ENCODE measurements around the gene PGBD5. TPM values are rescaled to one million over a fixed set of nuclear protein-coding genes. Genes with fewer than 3 reads are reported as not detected.

Gene PGBD5
- total RNA-seq, 1 experiment from 2014 or later = 37.8 TPM

DNA sequence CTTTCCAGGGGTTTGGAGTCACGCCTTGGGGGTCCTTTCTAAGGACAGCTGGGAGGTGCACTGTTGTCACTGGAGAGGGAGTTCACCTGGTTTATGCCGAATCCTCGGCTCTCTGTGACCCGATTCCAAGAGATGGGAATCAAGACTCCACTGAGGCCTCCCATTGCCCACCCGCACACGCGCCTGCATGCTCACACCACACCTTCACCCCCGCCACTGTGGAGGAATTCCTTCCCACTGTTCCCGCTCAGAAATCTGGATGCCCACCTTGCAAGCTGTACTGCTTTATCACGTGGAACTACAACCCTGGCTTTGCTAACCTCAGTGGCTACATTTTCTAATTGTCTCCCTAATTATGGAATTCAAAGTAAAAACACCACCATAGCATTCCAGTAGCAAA lies 29.2 kb downstream of the PGBD5 start:
- CTCF ChIA-PET = no interaction called here
- Mint-ChIP-seq H3K4me3 (ENCODE audit: low read depth, unreplicated experiment) (no peak overlapping the region), H3K4me1 (ENCODE audit: low read depth, unreplicated experiment) (no peaks in the 10 kb centered on the region), H3K36me3 (ENCODE audit: insufficient read depth, unreplicated experiment) (no peaks in the 10 kb centered on the region), H3K27ac (ENCODE audit: unreplicated experiment) (no peak overlapping the region), H3K9me3 (ENCODE audit: low read depth, unreplicated experiment) (no peaks in the 10 kb centered on the region), H3K27me3 (ENCODE audit: unreplicated experiment) (no peaks in the 10 kb centered on the region)
- intact Hi-C loops (cut with micrococcal nuclease; ENCODE audit: unreplicated experiment) = no loop called here
- no peak for DNase-seq
- BruUV-seq (replicated peaks) = no TSS peak
- no peak for TF ChIP-seq CTCF (IDR thresholded peaks at IDR 0.05; ENCODE audit: unreplicated experiment)

- Mint-ChIP-seq H3K4me3 (ENCODE audit: low read depth, unreplicated experiment) (no peak overlapping the region), H3K27ac (ENCODE audit: unreplicated experiment) (peak overlapping the region; percentile 75), H3K4me1 (ENCODE audit: low read depth, unreplicated experiment) (no peaks in the 10 kb centered on the region), H3K27me3 (ENCODE audit: unreplicated experiment) (no peaks in the 10 kb centered on the region), H3K9me3 (ENCODE audit: low read depth, unreplicated experiment) (no peaks in the 10 kb centered on the region), H3K36me3 (ENCODE audit: insufficient read depth, unreplicated experiment) (no peaks in the 10 kb centered on the region)
- no TSS peak for BruUV-seq (replicated peaks)
- CTCF ChIA-PET = interaction anchor here (0.6 kb wide), 1 partner anchor 9 kb away, joined by 3 read pairs; no protein-coding TSS in a partner anchor
- intact Hi-C loops (cut with micrococcal nuclease; ENCODE audit: unreplicated experiment) = no loop called here
- no peak for DNase-seq
- TF ChIP-seq CTCF (IDR thresholded peaks at IDR 0.05; ENCODE audit: unreplicated experiment) = no peak
These were observed 30.2 kb downstream of the PGBD5 start for GRCh38 chr1:230395932-230396331.

- no peaks in the 10 kb centered on the region for H3K9me3 Mint-ChIP-seq (ENCODE audit: low read depth, unreplicated experiment)
These were observed 31.4 kb downstream of the PGBD5 start for GRCh38 chr1:230394741-230395140.

GRCh38 chr1:230394134-230394533 lies 32.0 kb downstream of the PGBD5 start:
- no peaks in the 10 kb centered on the region for H3K9me3 Mint-ChIP-seq (ENCODE audit: low read depth, unreplicated experiment)
- CTCF ChIA-PET = interaction anchor here (0.5 to 1.0 kb wide), 4 partner anchors 11 to 1113 kb away, joined by 3 to 10 read pairs (median 4); partner anchors contain the start of gene PGBD5
- H3K4me3 Mint-ChIP-seq (ENCODE audit: low read depth, unreplicated experiment) = no peak overlapping the region
- no TSS peak for BruUV-seq (replicated peaks)
- no peak for DNase-seq
- H3K27ac Mint-ChIP-seq (ENCODE audit: unreplicated experiment) = no peak overlapping the region
- no peaks in the 10 kb centered on the region for H3K4me1 Mint-ChIP-seq (ENCODE audit: low read depth, unreplicated experiment)
- no peaks in the 10 kb centered on the region for H3K27me3 Mint-ChIP-seq (ENCODE audit: unreplicated experiment)
- intact Hi-C loops (cut with micrococcal nuclease; ENCODE audit: unreplicated experiment) = no loop called here
- no peaks in the 10 kb centered on the region for H3K36me3 Mint-ChIP-seq (ENCODE audit: insufficient read depth, unreplicated experiment)
- TF ChIP-seq CTCF (IDR thresholded peaks at IDR 0.05; ENCODE audit: unreplicated experiment) = no peak

More at GRCh38 chr1:230394741-230395140, 31.4 kb downstream of the PGBD5 start:
- DNase-seq = no peak
- no peak overlapping the region for H3K4me3 Mint-ChIP-seq (ENCODE audit: low read depth, unreplicated experiment)
- no peaks in the 10 kb centered on the region for H3K36me3 Mint-ChIP-seq (ENCODE audit: insufficient read depth, unreplicated experiment)
- intact Hi-C loops (cut with micrococcal nuclease; ENCODE audit: unreplicated experiment) = no loop called here
- BruUV-seq (replicated peaks) = no TSS peak
- no peaks in the 10 kb centered on the region for H3K4me1 Mint-ChIP-seq (ENCODE audit: low read depth, unreplicated experiment)
- CTCF ChIA-PET = interaction anchor here (0.6 to 1.0 kb wide), 6 partner anchors 10 to 1150 kb away, joined by 3 to 10 read pairs (median 4); no protein-coding TSS in a partner anchor
- H3K27me3 Mint-ChIP-seq (ENCODE audit: unreplicated experiment) = no peaks in the 10 kb centered on the region
- TF ChIP-seq CTCF (IDR thresholded peaks at IDR 0.05; ENCODE audit: unreplicated experiment) = no peak
- H3K27ac Mint-ChIP-seq (ENCODE audit: unreplicated experiment) = no peak overlapping the region
